Right lobe of liver (tissue), 6 donors: ENCODE measurements around the gene CBLN1. TPM values are rescaled to one million over a fixed set of nuclear protein-coding genes. Genes with fewer than 3 reads are reported as not detected.

Experiments
- ATAC-seq, 4 donors: fragments of 200-7000 bp; cut with Tn5 transposase; one replicate each; pipeline ENCODE4 v1.9.1; 2020; ENCODE audit warnings: mild to moderate bottlenecking in 4 of 4, moderate library complexity in 4 of 4
- DNase-seq, 3 donors: peaks; one replicate each; pipeline ENCODE4 v3.0.0-alpha.2; 2020
- H3K27ac ChIP-seq, 3 donors: fragments of 200-600 bp; one replicate each; pipeline ENCODE4 v1.8.0; 2022
- H3K27me3 ChIP-seq, 2 donors: fragments of 200-600 bp; one replicate each; pipeline ENCODE4 v1.8.0; 2022
- H3K36me3 ChIP-seq, 4 donors: fragments of 200-600 bp; sonication (generic) in 1 of 4; one replicate each; pipeline versions ENCODE4 v1.5.1 to v1.8.0; 2017 to 2022; ENCODE audit warnings: control low read depth in 1 of 4
- H3K4me1 ChIP-seq, 4 donors: fragments of 200-600 bp; sonication (generic) in 1 of 4; one replicate each; pipeline versions ENCODE4 v1.5.1 to v1.8.0; 2017 to 2022; ENCODE audit warnings: control low read depth in 1 of 4
- H3K4me3 ChIP-seq, 3 donors: fragments of 200-600 bp; one replicate each; pipeline ENCODE4 v1.8.0; 2022
- H3K9me3 ChIP-seq, 4 donors: fragments of 200-600 bp; sonication (generic) in 1 of 4; one replicate each; pipeline versions ENCODE4 v1.5.1 to v1.8.0; 2017 to 2022; ENCODE audit warnings: control low read depth in 1 of 4
- CTCF ChIP-seq, 4 donors: fragments of 200-600 bp in 3 of 4; fragments of 450-650 bp in 1 of 4; IDR thresholded peaks; one replicate each; pipeline versions ENCODE4 v1.5.1 to v1.8.0; 2016 to 2022; ENCODE audit warnings: antibody characterized with exemption in 4 of 4, mild to moderate bottlenecking in 2 of 4
- POLR2A ChIP-seq: fragments of 450-650 bp; IDR thresholded peaks from one replicate; pipeline ENCODE4 v1.6.1; 2017; ENCODE audit warnings: antibody characterized with exemption, mild to moderate bottlenecking
- whole genome bisulfite sequencing: methylation state at CpG from one replicate; pipeline ENCODE4 v1.1.6; 2018; ENCODE audit warnings: low coverage, low lambda C conversion rate; ENCODE audit not compliant: insufficient coverage; ENCODE audit errors: missing lambda C conversion rate; 5-methylcytosine and 5-hydroxymethylcytosine counted together
- intact Hi-C, 2 donors: fragments of 100-400 bp; cut with DNase I; formaldehyde crosslinking; loops; one replicate each; pipeline versions ENCODE4 v1.11.2 to v1.14.1; 2022
- total RNA-seq, 6 experiments: library from RNA; depleted of rRNA in 2 of 6; stranded (reverse); fragments of >200 nt in 2 of 6; fragmentation: NEBNext Ultra II Directional in 3 of 6; extraction: Animal tissue kit (Norgen Biotek cat#: 25700) in 3 of 6; gene quantifications; one replicate each; pipeline versions ENCODE4 v1.1.0 to v1.2.4, GENCODE V29; 2016 to 2023
- donor health status: DM: no; HTN: yes; CAD: no.
- donor health status: DM: no; HTN: no; CAD: no.
- donor health status: DM: no; HTN: no; CAD: no.
- donor health status: DM: no; HTN: yes; CAD: no.
- donor health status: DM: no; HTN: yes; CAD: no.

Gene CBLN1
- total RNA-seq, 6 experiments from 2014 or later: 0.14 to 0.22 (median 0.20) TPM; not detected in 3

- H3K4me3 ChIP-seq: no peak overlapping the region
- no peaks in the 10 kb centered on the region for H3K36me3 ChIP-seq
- no peak overlapping the region for H3K27ac ChIP-seq
- no peak for ATAC-seq
- H3K4me1 ChIP-seq: no peaks in the 10 kb centered on the region
- WGBS: 2% methylated on average over 11 of the region's 11 CpGs
- no peak for TF ChIP-seq POLR2A
- no peak for TF ChIP-seq CTCF (IDR thresholded peaks at IDR 0.05)
- intact Hi-C loops: no loop called here
- no peak for DNase-seq
- H3K27me3 ChIP-seq: peaks cover 10 to 25% of the 10 kb centered on the region in 2 donors
- H3K9me3 ChIP-seq: no peaks in the 10 kb centered on the region
Observed at GRCh38 chr16:49274591-49274990, 7.0 kb downstream of the CBLN1 start.

- no peak overlapping the region for H3K27ac ChIP-seq
- H3K4me3 ChIP-seq: no peak overlapping the region
- H3K4me1 ChIP-seq: no peaks in the 10 kb centered on the region
- TF ChIP-seq CTCF (IDR thresholded peaks at IDR 0.05) (no peak), POLR2A (no peak)
- no peaks in the 10 kb centered on the region for H3K9me3 ChIP-seq
- ATAC-seq (no peak), DNase-seq (no peak)
- 4% methylated on average over 3 of the region's 3 CpGs for WGBS
- no peaks in the 10 kb centered on the region for H3K36me3 ChIP-seq
- H3K27me3 ChIP-seq: peaks cover 7 to 18% of the 10 kb centered on the region in 2 donors
- intact Hi-C loops: no loop called here
Observed at GRCh38 chr16:49273771-49274170, 7.9 kb downstream of the CBLN1 start.

- ATAC-seq (no peak), DNase-seq (no peak)
- intact Hi-C loops: no loop called here
- TF ChIP-seq CTCF (IDR thresholded peaks at IDR 0.05): no peak
- no peak for TF ChIP-seq POLR2A
- no peak overlapping the region for H3K27ac ChIP-seq
- no peaks in the 10 kb centered on the region for H3K4me1 ChIP-seq
- no peaks in the 10 kb centered on the region for H3K9me3 ChIP-seq
- WGBS: 37% methylated on average over 3 of the region's 3 CpGs
- H3K27me3 ChIP-seq: no peaks in the 10 kb centered on the region
- no peak overlapping the region for H3K4me3 ChIP-seq
- H3K36me3 ChIP-seq: no peaks in the 10 kb centered on the region
Observed at GRCh38 chr16:49271363-49271762, 10.3 kb downstream of the CBLN1 start.

- intact Hi-C loops: no loop called here
- DNase-seq (no peak), ATAC-seq (no peak)
- no CpG with 5 or more reads among the region's 3 CpGs for WGBS
- Histone ChIP-seq H3K27ac (no peak overlapping the region), H3K4me3 (no peak overlapping the region), H3K9me3 (no peaks in the 10 kb centered on the region), H3K4me1 (no peaks in the 10 kb centered on the region), H3K27me3 (no peaks in the 10 kb centered on the region), H3K36me3 (no peaks in the 10 kb centered on the region)
- TF ChIP-seq CTCF (IDR thresholded peaks at IDR 0.05) (no peak), POLR2A (no peak)
Observed at GRCh38 chr16:49269201-49269600, 12.4 kb downstream of the CBLN1 start.

- no peaks in the 10 kb centered on the region for H3K27me3 ChIP-seq
- intact Hi-C loops: no loop called here
- no peak overlapping the region for H3K4me3 ChIP-seq
- H3K27ac ChIP-seq: no peak overlapping the region
- WGBS: 20% methylated on average over 1 of the region's 1 CpG
- no peaks in the 10 kb centered on the region for H3K36me3 ChIP-seq
- DNase-seq (no peak), ATAC-seq (no peak)
- no peaks in the 10 kb centered on the region for H3K9me3 ChIP-seq
- H3K4me1 ChIP-seq: no peaks in the 10 kb centered on the region
- TF ChIP-seq POLR2A (no peak), CTCF (IDR thresholded peaks at IDR 0.05) (no peak)
Observed at GRCh38 chr16:49268667-49269066, 13.0 kb downstream of the CBLN1 start.
